ENCODE results near the gene TRIM50.
"Not testable (repeated sequence)": the region's sequence is repeated elsewhere in the genome, so short reads cannot be mapped to it uniquely, and the experiment has no call there.

- TF ChIP-seq CTCF (optimal IDR thresholded peaks at IDR 0.05 in 1 of 3, IDR thresholded peaks at IDR 0.05 in 1 of 3, conservative IDR thresholded peaks at IDR 0.05 in 1 of 3; ENCODE audit: extremely low read depth in 1 of 3, insufficient read depth in 2 of 3, low read length in 3 of 3); EZH2 (IDR thresholded peaks at IDR 0.05; ENCODE audit: low read length): not testable (repeated sequence)
Observed at GRCh38 chr7:73267813-73268212, 60.1 kb downstream of the TRIM50 start.

All from keratinocyte (primary cell).